Measurements from ENCODE around the gene LAMB4. TPM values are rescaled to one million over a fixed set of nuclear protein-coding genes. Genes with fewer than 3 reads are reported as not detected.

The LAMB4 gene
- total and polyA plus RNA-seq, 2 of the 8 experiments (the other 6 are each of a cell fraction or from before 2014, with no cell fraction given): not detected

GRCh38 chr7:108016841-108017775 lies 113.1 kb downstream of the LAMB4 start (continued):
- TF ChIP-seq CTCF (IDR thresholded peaks at IDR 0.05; ENCODE audit: control extremely low read depth in 1 of 3, insufficient read depth in 1 of 3, low read depth in 1 of 3, low read length in 3 of 3): peak in 2 of 3 experiments; percentile 8 to 62; a peak in 2 of 4 replicates
- no peak for TF ChIP-seq KDM1A (IDR thresholded peaks at IDR 0.05; ENCODE audit: borderline replicate concordance, low read length)
- TF ChIP-seq CEBPB (IDR thresholded peaks at IDR 0.05; ENCODE audit: low read depth, low read length): no peak
- no peak for TF ChIP-seq EZH2 (IDR thresholded peaks at IDR 0.05; ENCODE audit: low read depth, low read length, severe bottlenecking)
- TF ChIP-seq EGR1 (IDR thresholded peaks at IDR 0.05; ENCODE audit: borderline replicate concordance, low read depth, low read length): no peak
- no peak for TF ChIP-seq SIX5 (IDR thresholded peaks at IDR 0.05; ENCODE audit: low read depth, low read length)

Measured in H1 (cell line).